H9 (cell line): Measurements from ENCODE around the gene RIOX2. TPM values are rescaled to one million over a fixed set of nuclear protein-coding genes. Genes with fewer than 3 reads are reported as not detected.

Source experiments
- DNase-seq: peaks from one replicate; pipeline ENCODE4 v3.0.0-alpha.2; 2017
- H2AFZ ChIP-seq: one replicate; pipeline ENCODE4 v1.6.1; 2013; ENCODE audit warnings: mild to moderate bottlenecking, low read length, control low read depth, moderate library complexity
- H2AK5ac ChIP-seq: 2 replicates; pipeline ENCODE4 v1.6.1; 2013; ENCODE audit warnings: low read length, control low read depth, mixed read lengths; ENCODE audit not compliant: insufficient read length
- H2BK120ac ChIP-seq: one replicate; pipeline ENCODE4 v1.6.1; 2013; ENCODE audit warnings: low read depth, mild to moderate bottlenecking, low read length, control low read depth, inconsistent platforms; ENCODE audit not compliant: poor library complexity, severe bottlenecking
- H2BK12ac ChIP-seq: 2 replicates; pipeline ENCODE4 v1.6.1; 2013; ENCODE audit warnings: low read length, control low read depth, mixed read lengths, low read depth; ENCODE audit not compliant: insufficient read length
- H2BK15ac ChIP-seq: 2 replicates; pipeline ENCODE4 v1.6.1; 2013; ENCODE audit warnings: low read depth, low read length, control low read depth
- H2BK20ac ChIP-seq: one replicate; pipeline ENCODE4 v1.6.1; 2013; ENCODE audit warnings: low read depth, mild to moderate bottlenecking, low read length, control low read depth, inconsistent platforms; ENCODE audit not compliant: poor library complexity, severe bottlenecking
- H2BK5ac ChIP-seq: 2 replicates; pipeline ENCODE4 v1.6.1; 2013; ENCODE audit warnings: low read length, control low read depth, mixed read lengths; ENCODE audit not compliant: insufficient read length
- H3K14ac ChIP-seq: 2 replicates; pipeline ENCODE4 v1.6.1; 2013; ENCODE audit warnings: low read length, control low read depth; ENCODE audit not compliant: insufficient read depth
- H3K18ac ChIP-seq: 2 replicates; pipeline ENCODE4 v1.6.1; 2013; ENCODE audit warnings: low read depth, mild to moderate bottlenecking, mixed read lengths, low read length, control low read depth; ENCODE audit not compliant: insufficient read length
- H3K23ac ChIP-seq: 2 replicates; pipeline ENCODE4 v1.6.1; 2013; ENCODE audit warnings: low read length, control low read depth, mixed read lengths, low read depth; ENCODE audit not compliant: insufficient read length
- H3K23me2 ChIP-seq: 2 replicates; pipeline ENCODE4 v1.6.1; 2013; ENCODE audit warnings: low read depth, mild to moderate bottlenecking, mixed read lengths, low read length, control low read depth; ENCODE audit not compliant: insufficient read length, poor library complexity, severe bottlenecking
- H3K27ac ChIP-seq: 2 replicates; pipeline ENCODE4 v1.5.1; 2013; ENCODE audit warnings: low read length, control low read depth, mixed read lengths, low read depth; ENCODE audit not compliant: insufficient read length
- H3K27me3 ChIP-seq: 2 replicates; pipeline ENCODE4 v1.6.1; 2013; ENCODE audit warnings: low read length, control low read depth, inconsistent platforms; ENCODE audit not compliant: insufficient read depth
- H3K4ac ChIP-seq: 2 replicates; pipeline ENCODE4 v1.6.1; 2013; ENCODE audit warnings: low read depth, mild to moderate bottlenecking, control low read depth, inconsistent platforms, low read length, moderate library complexity
- H3K4me1 ChIP-seq: 2 replicates; pipeline ENCODE4 v1.6.1; 2013; ENCODE audit warnings: low read length, control low read depth, inconsistent platforms; ENCODE audit not compliant: insufficient read depth
- H3K4me2 ChIP-seq: 2 replicates; pipeline ENCODE4 v1.6.1; 2013; ENCODE audit warnings: low read length, control low read depth, mixed read lengths; ENCODE audit not compliant: insufficient read length, insufficient read depth
- H3K56ac ChIP-seq: 2 replicates; pipeline ENCODE4 v1.6.1; 2013; ENCODE audit warnings: low read depth, mild to moderate bottlenecking, mixed read lengths, low read length, control low read depth; ENCODE audit not compliant: insufficient read length
- H3K79me1 ChIP-seq: 2 replicates; pipeline ENCODE4 v1.6.1; 2013; ENCODE audit warnings: low read depth, mild to moderate bottlenecking, moderate library complexity, low read length, control low read depth, inconsistent platforms; ENCODE audit not compliant: insufficient read depth, poor library complexity, severe bottlenecking
- H3K79me2 ChIP-seq: 2 replicates; pipeline ENCODE4 v1.6.1; 2013; ENCODE audit warnings: low read length, control low read depth, inconsistent platforms; ENCODE audit not compliant: insufficient read depth
- H3K9ac ChIP-seq: 2 replicates; pipeline ENCODE4 v1.6.1; 2013; ENCODE audit warnings: low read length, control low read depth, mixed read lengths; ENCODE audit not compliant: insufficient read length; ENCODE audit errors: extremely low read depth
- H3K9me3 ChIP-seq: one replicate; pipeline ENCODE4 v1.6.1; 2013; ENCODE audit warnings: low read depth, low read length, inconsistent platforms; ENCODE audit not compliant: control insufficient read depth
- H3T11ph ChIP-seq: one replicate; pipeline ENCODE4 v1.6.1; 2013; ENCODE audit warnings: mild to moderate bottlenecking, low read length, control low read depth, inconsistent platforms
- H4K20me1 ChIP-seq: one replicate; pipeline ENCODE4 v1.6.1; 2013; ENCODE audit not compliant: control insufficient read depth, insufficient read length, insufficient read depth
- H4K5ac ChIP-seq: 2 replicates; pipeline ENCODE4 v1.6.1; 2013; ENCODE audit warnings: low read depth, mild to moderate bottlenecking, mixed read lengths, low read length, control low read depth; ENCODE audit not compliant: insufficient read length
- H4K8ac ChIP-seq: replicated peaks from 2 replicates; pipeline ENCODE4 v1.6.1; 2013; ENCODE audit warnings: low read length, control low read depth, mixed read lengths, low read depth; ENCODE audit not compliant: insufficient read length
- H4K91ac ChIP-seq: 2 replicates; pipeline ENCODE4 v1.6.1; 2013; ENCODE audit warnings: low read depth, mild to moderate bottlenecking, moderate library complexity, mixed read lengths, low read length, control low read depth; ENCODE audit not compliant: insufficient read length
- H3K27ac Mint-ChIP-seq, 3 experiments: 2 replicates in 2 of 3; 3 replicates in 1 of 3; pipeline ENCODE4 v1.8.0; 2020 to 2021; ENCODE audit warnings: mixed read lengths in 3 of 3, mild to moderate bottlenecking in 1 of 3, moderate library complexity in 1 of 3
- H3K27me3 Mint-ChIP-seq: 2 replicates; pipeline ENCODE4 v1.8.0; 2021; ENCODE audit warnings: low read depth, mild to moderate bottlenecking, moderate library complexity, mixed read lengths
- H3K36me3 Mint-ChIP-seq, 3 experiments: 2 replicates in 2 of 3; 3 replicates in 1 of 3; pipeline ENCODE4 v1.8.0; 2020 to 2021; ENCODE audit warnings: low read depth in 3 of 3, mixed read lengths in 3 of 3; ENCODE audit not compliant: insufficient read depth in 1 of 3
- H3K4me1 Mint-ChIP-seq, 2 experiments: 2 replicates each; pipeline ENCODE4 v1.8.0; 2020; ENCODE audit warnings: mixed read lengths in 2 of 2
- H3K4me3 Mint-ChIP-seq, 2 experiments: 2 replicates in 1 of 2; 3 replicates in 1 of 2; pipeline ENCODE4 v1.8.0; 2020 to 2021; ENCODE audit warnings: mild to moderate bottlenecking in 2 of 2, mixed read lengths in 2 of 2, moderate library complexity in 1 of 2
- H3K9me3 Mint-ChIP-seq, 2 experiments: 2 replicates in 1 of 2; 3 replicates in 1 of 2; pipeline ENCODE4 v1.8.0; 2020; ENCODE audit warnings: mild to moderate bottlenecking in 2 of 2, mixed read lengths in 2 of 2, moderate library complexity in 1 of 2
- WGBS: extraction: QIAGEN DNeasy Blood & Tissue Kit; methylation state at CpG from one replicate; pipeline ENCODE4 v1.1.7; 2013; ENCODE audit warnings: missing lambda C conversion rate, low lambda C conversion rate, mixed read lengths; ENCODE audit not compliant: insufficient read length; ENCODE audit errors: extremely low coverage; 5-methylcytosine and 5-hydroxymethylcytosine counted together
- total RNA-seq: library from RNA; stranded (reverse); gene quantifications from 2 replicates; pipeline ENCODE4 v1.2.1, GENCODE V29; 2021
- TF ChIP-seq, protein P1 (sequence below): fragments of 200-600 bp; sonication (generic); conservative IDR thresholded peaks from 3 replicates; pipeline ENCODE4 v1.8.0; 2021; ENCODE audit warnings: antibody characterized with exemption, mild to moderate bottlenecking

The RIOX2 gene
- total RNA-seq, 1 experiment from 2014 or later, result 15.5 TPM

DNA sequence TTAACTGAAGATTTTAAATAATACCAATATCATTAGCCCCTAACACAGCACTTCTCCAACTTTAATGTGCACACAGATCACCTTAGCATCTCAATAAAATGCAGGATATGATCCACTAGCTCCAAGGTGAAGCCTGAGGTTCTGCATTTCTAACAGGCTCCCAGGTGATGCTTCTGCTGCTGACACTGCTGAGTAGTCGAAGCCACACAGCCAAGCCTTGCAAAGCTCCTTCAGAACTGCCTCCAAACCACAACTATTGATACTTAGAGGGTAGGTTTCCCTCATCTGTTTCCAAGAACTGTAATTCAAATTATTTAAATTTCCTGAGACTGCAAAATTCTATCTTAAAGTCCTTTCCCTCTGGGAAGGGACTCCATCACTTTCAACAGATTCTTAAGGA is 3.9 kb downstream of the RIOX2 start:
- no peak overlapping the region for H2BK5ac ChIP-seq
- no peaks in the 10 kb centered on the region for H3K9me3 ChIP-seq
- WGBS, result no CpG with 5 or more reads among the region's 1 CpG
- no peak overlapping the region for H3K23ac ChIP-seq
- H4K91ac ChIP-seq, result no peak overlapping the region
- H3K4me1 ChIP-seq, result no peaks in the 10 kb centered on the region
- H3K4ac ChIP-seq, result no peak overlapping the region
- Mint-ChIP-seq H3K4me3 (no peak overlapping the region), H3K9me3 (no peaks in the 10 kb centered on the region), H3K4me1 (peaks cover 7% of the 10 kb centered on the region in 2 experiments; a peak in 3 of 4 replicates), H3K36me3 (peaks cover 0 to 3% (median 0%) of the 10 kb centered on the region in 3 experiments; a peak in 2 of 7 replicates), H3K27me3 (peaks cover 21% of the 10 kb centered on the region), H3K27ac (no peak overlapping the region)
- H3K4me2 ChIP-seq, result no peak overlapping the region
- H3K23me2 ChIP-seq, result peaks cover 5% of the 10 kb centered on the region
- no peaks in the 10 kb centered on the region for H3K79me2 ChIP-seq
- no peak overlapping the region for H3T11ph ChIP-seq
- H2BK12ac ChIP-seq, result no peak overlapping the region
- H3K9ac ChIP-seq, result no peak overlapping the region
- H2AFZ ChIP-seq, result no peak overlapping the region
- no peak overlapping the region for H3K56ac ChIP-seq
- H2AK5ac ChIP-seq, result no peak overlapping the region
- H3K18ac ChIP-seq, result no peak overlapping the region
- no peak overlapping the region for H3K27ac ChIP-seq
- no peak overlapping the region for H4K8ac ChIP-seq
- TF ChIP-seq, protein P1, sequence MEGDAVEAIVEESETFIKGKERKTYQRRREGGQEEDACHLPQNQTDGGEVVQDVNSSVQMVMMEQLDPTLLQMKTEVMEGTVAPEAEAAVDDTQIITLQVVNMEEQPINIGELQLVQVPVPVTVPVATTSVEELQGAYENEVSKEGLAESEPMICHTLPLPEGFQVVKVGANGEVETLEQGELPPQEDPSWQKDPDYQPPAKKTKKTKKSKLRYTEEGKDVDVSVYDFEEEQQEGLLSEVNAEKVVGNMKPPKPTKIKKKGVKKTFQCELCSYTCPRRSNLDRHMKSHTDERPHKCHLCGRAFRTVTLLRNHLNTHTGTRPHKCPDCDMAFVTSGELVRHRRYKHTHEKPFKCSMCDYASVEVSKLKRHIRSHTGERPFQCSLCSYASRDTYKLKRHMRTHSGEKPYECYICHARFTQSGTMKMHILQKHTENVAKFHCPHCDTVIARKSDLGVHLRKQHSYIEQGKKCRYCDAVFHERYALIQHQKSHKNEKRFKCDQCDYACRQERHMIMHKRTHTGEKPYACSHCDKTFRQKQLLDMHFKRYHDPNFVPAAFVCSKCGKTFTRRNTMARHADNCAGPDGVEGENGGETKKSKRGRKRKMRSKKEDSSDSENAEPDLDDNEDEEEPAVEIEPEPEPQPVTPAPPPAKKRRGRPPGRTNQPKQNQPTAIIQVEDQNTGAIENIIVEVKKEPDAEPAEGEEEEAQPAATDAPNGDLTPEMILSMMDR, result 0 out of 3 replicates have a peak, but pooled peaks have one; percentile 4
- no peak overlapping the region for H2BK20ac ChIP-seq
- no peaks in the 10 kb centered on the region for H3K27me3 ChIP-seq
- no peak for DNase-seq
- H3K79me1 ChIP-seq, result no peaks in the 10 kb centered on the region
- no peak overlapping the region for H2BK15ac ChIP-seq
- no peaks in the 10 kb centered on the region for H4K20me1 ChIP-seq
- H2BK120ac ChIP-seq, result no peak overlapping the region
- no peak overlapping the region for H3K14ac ChIP-seq
- no peak overlapping the region for H4K5ac ChIP-seq
